GM12801 (cell line): ENCODE data around the gene ZNF17.

Experiments
- CTCF ChIP-seq: IDR thresholded peaks from one replicate; pipeline ENCODE4 v1.5.1; 2011; ENCODE audit warnings: control low read depth; ENCODE audit not compliant: insufficient read length; ENCODE audit errors: extremely low read depth

Gene ZNF17

DNA sequence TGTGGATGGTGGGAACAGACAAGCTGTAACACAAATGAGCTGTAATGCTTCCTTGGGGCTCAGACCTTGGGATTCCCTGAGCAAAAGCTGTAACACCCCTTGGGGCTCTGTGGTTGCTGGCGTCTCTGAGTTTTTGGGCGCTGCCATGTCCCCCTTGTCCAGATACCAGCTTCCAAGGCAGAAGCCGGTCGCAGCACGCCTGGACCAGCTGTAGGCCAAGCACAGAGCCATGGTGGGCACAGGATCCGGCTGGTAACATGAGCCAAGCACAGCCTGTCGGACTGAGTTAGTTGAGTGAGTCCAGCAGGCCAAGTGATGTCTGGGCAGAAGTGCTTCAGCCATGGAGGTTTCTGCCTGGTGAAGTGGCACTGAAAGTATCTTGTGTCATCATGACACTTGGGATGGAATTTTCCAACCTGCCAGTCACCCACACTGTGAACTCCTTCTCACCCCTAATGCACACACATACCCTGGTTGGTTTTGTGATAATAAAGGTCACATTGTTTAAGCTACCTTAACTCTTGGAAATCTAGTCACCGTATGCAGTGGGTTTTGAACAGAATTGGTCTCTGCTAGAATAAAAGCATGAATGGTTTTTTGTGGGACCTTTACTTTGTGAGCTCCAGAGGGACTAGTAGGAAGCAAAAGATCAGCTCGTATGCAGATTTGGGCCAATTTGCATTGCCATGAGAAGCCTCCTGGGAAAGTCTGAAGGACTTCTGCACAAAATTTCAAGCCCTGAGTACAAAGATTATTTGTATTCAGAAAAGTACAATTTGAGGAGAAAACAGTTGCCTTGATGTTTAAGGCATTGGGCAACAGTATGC, 7.0 kb upstream of the ZNF17 start:
- TF ChIP-seq CTCF: no peak

GRCh38 chr19:57406516-57407123, 4.3 kb upstream of the ZNF17 start:
- TF ChIP-seq CTCF: no peak

DNA sequence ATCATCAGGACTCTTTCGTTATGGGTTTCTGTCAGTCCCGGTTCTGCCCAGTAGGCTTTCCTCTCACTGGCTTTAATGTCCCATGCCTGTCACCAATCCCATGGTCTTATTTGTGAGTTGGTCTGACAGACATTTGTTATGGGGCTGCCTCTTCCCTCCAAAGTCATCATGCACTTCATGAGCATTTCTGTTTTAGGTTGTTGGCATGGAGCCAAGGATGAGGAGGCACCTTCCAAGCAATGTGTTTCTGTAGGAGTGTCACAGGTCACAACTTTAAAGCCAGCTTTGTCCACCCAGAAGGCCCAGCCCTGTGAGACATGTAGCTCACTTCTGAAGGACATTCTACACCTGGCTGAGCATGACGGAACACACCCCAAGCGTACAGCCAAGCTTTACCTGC, 8.5 kb downstream of the ZNF17 start:
- no peak for TF ChIP-seq CTCF

DNA sequence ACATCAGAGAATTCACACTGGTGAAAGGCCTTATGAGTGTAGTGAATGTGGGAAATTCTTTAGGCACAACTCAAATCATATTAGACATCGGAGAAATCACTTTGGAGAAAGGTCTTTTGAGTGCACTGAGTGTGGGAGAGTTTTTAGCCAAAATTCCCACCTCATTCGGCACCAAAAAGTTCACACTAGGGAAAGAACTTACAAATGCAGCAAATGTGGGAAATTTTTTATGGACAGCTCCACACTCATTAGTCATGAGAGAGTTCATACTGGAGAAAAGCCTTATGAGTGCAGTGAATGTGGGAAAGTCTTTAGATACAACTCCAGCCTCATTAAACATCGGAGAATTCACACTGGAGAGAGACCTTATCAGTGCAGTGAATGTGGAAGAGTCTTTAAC, 10.1 kb downstream of the ZNF17 start:
- no peak for TF ChIP-seq CTCF

DNA sequence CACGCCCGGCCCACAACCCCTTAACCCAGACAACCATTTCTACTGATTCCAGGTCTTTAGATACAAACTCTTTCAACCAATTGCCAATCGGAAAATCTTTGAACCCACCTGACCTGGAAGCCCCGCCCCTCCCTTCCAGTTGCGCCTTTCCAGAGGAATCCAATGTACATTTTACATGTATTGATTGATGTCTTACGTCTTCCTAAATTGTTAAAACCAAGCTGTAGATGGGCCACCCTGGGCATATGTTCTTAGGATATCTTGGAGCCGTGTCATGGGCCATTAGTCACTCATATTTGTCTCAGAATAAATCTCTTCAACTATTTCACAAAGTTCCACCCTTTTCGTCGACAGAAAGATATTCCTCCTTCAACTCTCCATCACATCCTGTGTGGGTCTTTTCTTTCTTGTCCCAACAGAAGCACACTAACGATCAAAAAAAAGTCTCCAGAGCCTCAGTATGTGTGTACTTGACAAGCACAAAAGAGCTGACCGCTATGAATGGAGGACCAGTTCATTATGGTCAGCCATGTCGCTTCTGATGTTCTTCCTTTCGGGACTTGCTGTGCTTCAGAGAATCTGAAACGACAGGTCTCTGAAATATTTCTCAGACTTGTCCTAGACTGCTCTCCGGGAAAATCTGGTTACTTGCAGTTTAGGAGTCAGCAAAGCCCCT, 23.6 kb downstream of the ZNF17 start:
- TF ChIP-seq CTCF: no peak

DNA sequence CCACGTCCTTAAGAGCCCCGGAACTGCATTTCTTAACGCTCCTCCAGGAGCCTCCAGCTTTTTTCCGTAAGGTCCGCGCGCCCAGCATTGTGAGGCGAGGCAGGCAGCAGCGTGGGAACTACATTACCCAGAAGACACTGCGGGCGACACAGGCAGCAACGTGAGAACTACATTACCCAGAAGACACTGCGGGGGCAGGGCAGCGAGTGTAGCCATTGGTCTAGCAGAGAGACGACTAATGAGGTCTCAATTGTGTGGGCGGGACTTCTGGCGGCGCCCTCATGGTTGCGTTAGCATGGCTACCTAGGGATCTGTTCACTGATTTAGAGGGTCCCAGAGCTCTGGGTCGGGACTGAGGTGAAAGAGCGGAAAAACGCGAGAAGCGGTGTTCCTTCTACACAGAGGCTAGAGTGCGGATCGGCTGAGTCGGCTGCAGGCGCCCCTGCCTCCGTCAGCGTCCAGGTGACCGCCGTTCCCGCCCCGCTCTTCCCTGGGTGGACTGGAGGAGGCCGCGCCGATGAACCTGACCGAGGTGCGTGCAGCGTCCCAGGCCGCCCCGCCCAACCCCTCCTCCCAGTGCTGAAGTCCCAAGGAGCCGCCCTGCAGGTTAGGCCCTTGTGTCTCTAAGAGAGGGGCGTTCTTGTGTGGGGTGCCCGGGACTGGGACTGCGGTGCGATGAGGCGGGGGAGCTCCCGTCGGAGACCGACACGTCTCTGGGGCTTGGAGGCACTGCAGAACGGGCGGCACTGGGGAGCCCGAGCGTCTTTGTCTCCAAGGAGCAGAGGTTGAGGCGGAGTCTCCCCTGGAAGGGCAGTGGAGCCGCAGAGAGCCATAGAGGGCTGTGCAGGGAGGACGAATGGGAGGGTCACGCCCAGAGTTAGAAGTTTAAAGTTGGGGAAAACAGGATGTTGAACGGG, 24.4 kb downstream of the ZNF17 start, which contains the start of gene ZNF749:
Gene ZNF749 (plus strand): TSS at position 264 of the 917 bp plus-strand sequence. CDS start 254 bp downstream, at position 518.
- TF ChIP-seq CTCF: no peak

DNA sequence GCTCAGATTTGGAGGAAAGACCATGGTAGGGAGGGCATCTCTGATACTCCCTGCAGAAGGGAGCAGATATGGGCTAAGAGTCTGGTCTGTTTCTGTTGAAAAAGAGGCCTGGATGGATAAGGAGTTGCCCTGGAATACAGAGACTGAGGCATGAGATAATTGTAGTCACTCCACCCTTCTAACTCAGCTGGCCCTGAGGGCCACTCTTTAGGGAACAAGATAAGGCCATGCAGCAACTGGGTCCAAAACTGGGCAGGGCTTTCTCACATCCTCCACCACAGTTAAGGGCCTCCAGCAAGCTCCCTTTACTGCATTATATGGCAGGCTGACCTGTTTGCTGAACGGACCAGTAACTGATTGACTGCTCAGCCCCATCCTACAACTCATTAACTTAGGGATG, 25.5 kb downstream of the ZNF17 start:
- no peak for TF ChIP-seq CTCF
